Epithelial cell of esophagus (primary cell): ENCODE measurements around the gene IGF2BP2.
"Not testable (repeated sequence)": the region's sequence is repeated elsewhere in the genome, so short reads cannot be mapped to it uniquely, and the experiment has no call there.

ENCODE experiments used
- DNase-seq: peaks from one replicate; pipeline ENCODE4 v3.0.0; 2010; ENCODE audit warnings: low read depth
- H3K4me3 ChIP-seq: 2 replicates; pipeline ENCODE4 v1.5.1; 2011; ENCODE audit warnings: mild to moderate bottlenecking, low read length, control low read depth
- TF ChIP-seq, protein P1 (sequence below): IDR thresholded peaks from 2 replicates; pipeline ENCODE4 v1.5.1; 2011; ENCODE audit warnings: low read depth, mild to moderate bottlenecking, low read length, control low read depth, inconsistent platforms; ENCODE audit not compliant: insufficient read depth; ENCODE audit errors: missing control alignments

Gene IGF2BP2

DNA sequence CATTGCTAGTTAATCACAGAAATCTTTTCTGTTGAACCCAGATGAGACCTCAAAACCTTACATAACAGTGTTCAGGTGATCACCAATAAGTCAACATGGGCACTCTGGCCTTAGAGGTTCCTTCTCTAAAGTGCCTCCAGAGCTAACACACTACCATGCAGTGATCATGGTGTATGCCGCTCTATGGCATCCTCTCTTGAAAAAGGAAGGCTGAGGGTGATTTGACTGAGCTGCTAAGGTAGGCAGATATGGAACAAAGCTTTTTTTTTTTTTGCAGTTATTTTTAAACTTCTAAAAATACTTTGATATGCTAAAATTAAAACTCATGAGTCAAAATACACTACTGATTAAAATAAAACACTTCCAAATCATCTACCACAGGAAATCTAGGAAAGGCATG is 46.0 kb downstream of the IGF2BP2 start:
- DNase-seq: no peak
- TF ChIP-seq, protein P1, sequence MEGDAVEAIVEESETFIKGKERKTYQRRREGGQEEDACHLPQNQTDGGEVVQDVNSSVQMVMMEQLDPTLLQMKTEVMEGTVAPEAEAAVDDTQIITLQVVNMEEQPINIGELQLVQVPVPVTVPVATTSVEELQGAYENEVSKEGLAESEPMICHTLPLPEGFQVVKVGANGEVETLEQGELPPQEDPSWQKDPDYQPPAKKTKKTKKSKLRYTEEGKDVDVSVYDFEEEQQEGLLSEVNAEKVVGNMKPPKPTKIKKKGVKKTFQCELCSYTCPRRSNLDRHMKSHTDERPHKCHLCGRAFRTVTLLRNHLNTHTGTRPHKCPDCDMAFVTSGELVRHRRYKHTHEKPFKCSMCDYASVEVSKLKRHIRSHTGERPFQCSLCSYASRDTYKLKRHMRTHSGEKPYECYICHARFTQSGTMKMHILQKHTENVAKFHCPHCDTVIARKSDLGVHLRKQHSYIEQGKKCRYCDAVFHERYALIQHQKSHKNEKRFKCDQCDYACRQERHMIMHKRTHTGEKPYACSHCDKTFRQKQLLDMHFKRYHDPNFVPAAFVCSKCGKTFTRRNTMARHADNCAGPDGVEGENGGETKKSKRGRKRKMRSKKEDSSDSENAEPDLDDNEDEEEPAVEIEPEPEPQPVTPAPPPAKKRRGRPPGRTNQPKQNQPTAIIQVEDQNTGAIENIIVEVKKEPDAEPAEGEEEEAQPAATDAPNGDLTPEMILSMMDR: no peak
- H3K4me3 ChIP-seq: no peak overlapping the region

DNA sequence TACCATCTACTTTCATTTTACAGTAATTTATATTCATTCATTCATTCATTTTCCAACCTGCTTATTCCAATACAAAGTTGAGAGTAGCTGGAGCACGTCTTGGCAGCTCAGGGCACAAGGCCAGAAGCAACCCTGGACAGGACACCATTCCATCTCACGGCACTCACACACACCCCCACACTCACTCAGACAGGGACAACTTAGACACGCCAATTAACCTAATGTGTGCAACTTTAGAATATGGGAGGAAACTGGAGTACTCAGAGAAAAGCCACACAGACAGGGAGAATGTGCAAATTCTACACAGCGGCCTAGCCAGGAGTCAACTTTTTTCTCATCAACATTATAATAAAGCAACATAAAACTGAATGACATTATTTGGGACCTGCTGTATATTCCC is 46.7 kb downstream of the IGF2BP2 start:
- no peak overlapping the region for H3K4me3 ChIP-seq
- DNase-seq: no peak
- TF ChIP-seq, protein P1: no peak

DNA sequence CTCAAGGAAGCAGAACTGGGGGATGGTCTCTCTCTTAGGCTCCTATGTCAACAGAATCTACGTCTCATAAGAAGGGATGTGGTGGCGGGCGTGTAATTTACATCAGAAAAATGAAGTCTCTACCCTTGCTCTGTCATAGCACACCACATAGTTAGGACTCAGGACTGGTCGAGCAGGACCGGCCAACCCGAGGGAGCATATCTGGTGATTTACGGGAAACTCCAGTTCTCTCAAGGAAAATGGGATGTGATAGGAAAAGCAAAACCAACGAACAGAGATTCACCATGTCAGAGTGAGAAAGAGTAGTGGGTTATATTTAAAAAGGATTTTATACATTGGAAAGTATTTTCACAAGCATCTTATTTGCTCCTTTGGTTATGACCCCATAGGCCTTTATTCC is 54.7 kb downstream of the IGF2BP2 start:
- DNase-seq: peak; percentile 52
- H3K4me3 ChIP-seq: no peak overlapping the region
- TF ChIP-seq, protein P1: no peak

DNA sequence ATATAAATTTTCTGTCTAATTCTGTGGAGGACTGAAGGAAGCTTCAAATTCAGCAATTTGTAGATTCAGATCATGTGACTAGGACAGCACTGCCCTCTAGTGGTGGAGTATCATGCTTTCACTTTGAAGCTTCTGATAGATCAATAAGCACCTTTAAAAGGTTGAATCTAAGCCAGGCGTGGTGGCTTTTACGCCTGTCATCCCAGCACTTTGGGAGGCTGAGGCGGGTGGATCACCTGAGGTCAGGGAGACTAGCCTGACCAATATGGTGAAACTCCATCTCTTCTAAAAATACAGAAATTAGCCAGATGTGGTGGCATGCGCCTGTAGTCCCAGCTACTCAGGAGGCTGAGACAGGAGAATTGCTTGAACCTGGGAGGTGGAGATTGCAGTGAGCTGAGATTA is 56.3 kb downstream of the IGF2BP2 start:
- H3K4me3 ChIP-seq: not testable (repeated sequence)
- TF ChIP-seq, protein P1: peak; percentile 76
- peak; percentile 78 for DNase-seq

DNA sequence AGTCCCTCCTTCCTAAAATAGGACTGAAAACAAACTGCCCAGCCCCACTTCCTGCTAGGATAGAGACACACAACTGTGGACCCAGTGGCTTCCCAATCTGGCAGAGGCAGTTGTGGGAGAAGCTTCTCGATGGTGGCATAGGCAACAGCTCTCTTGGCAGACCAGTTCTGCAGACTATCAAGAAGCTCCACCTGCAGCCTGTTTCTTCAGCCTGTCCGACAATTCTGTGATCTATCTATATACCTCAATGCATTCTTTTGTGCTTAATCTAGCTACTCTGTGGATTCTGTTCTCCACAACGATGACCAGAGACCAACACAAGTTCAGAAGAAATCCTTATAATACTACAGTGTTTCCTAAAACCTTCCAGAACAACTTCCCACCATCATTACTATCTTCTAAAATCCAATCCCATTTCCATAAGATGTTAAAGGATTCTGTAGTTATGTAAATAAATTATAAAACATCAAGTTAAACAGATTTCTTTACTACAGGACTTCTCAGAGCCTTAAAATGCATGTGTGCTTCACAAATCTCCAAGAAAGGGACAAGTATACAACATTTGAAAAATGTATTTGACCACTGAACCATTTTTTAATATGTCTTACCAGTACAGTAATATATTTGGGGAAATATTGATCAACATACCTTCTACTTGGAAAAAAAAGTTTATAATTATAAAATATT is 57.7 kb downstream of the IGF2BP2 start:
- peak; percentile 62 for DNase-seq
- no peak overlapping the region for H3K4me3 ChIP-seq
- TF ChIP-seq, protein P1: no peak

DNA sequence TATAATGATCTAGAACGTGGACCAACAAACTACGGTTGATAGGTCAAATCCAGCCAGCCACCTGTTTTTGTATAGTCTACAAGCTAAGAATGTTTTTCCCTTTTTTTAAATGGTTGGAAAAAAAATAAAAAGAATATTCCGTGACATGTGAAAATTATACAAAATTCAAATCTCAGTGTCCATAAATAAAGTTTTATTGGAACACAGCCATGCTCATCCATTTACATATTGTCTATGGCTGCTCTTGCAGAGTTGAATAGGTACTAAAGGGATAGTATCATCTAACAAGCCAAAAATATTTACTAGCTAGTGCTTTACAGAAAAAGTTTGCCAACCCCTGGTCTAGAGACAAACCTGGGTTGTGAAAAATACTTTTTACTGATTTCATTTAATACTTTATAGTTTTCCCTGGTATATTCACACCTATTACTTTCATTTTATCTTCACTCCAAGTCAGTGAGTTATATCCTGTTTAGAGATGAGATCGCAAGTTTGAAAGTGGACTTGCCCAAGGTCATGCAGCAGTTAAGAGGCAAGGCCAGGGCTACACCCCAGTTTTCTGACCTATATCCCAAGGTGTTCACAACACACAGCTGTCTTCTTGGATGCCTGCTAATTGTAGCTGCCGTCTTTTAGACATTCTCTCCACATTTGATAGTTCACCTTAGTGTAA is 58.4 kb downstream of the IGF2BP2 start:
- DNase-seq: no peak
- TF ChIP-seq, protein P1: no peak

More for the DNA sequence above, 58.4 kb downstream of the IGF2BP2 start:
- no peak overlapping the region for H3K4me3 ChIP-seq
